CD14-positive monocyte (primary cell): ENCODE data around the gene ROBO3. TPM values are rescaled to one million over a fixed set of nuclear protein-coding genes. Genes with fewer than 3 reads are reported as not detected.

Experiments used
- DNase-seq, 3 donors: peaks; one replicate each; pipeline ENCODE4 v3.0.0-alpha.2; 2011 to 2022
- H2AFZ ChIP-seq: 2 replicates; pipeline ENCODE4 v1.6.0; 2012; ENCODE audit warnings: mild to moderate bottlenecking, low read depth, low read length, inconsistent platforms; ENCODE audit not compliant: insufficient read depth, poor library complexity, severe bottlenecking
- H3K27ac ChIP-seq, 2 donors: 1 replicate in 1 of 2; 2 replicates in 1 of 2; pipeline ENCODE4 v1.5.1; 2012 to 2013; ENCODE audit warnings: low read length in 2 of 2, control low read depth in 1 of 2, inconsistent platforms in 1 of 2, low read depth in 1 of 2, mild to moderate bottlenecking in 1 of 2
- H3K27me3 ChIP-seq, 2 donors: one replicate each; pipeline versions ENCODE4 v1.6.0 to v1.6.1; 2011 to 2013; ENCODE audit warnings: low read length in 2 of 2; ENCODE audit not compliant: control insufficient read depth in 2 of 2, insufficient read depth in 2 of 2
- H3K36me3 ChIP-seq, 2 donors: replicated peaks in 1 of 2; 1 replicate in 1 of 2; 2 replicates in 1 of 2; pipeline versions ENCODE4 v1.5.1 to v1.6.1; 2012 to 2013; ENCODE audit warnings: low read length in 2 of 2, control low read depth in 1 of 2, inconsistent platforms in 1 of 2, mild to moderate bottlenecking in 1 of 2; ENCODE audit not compliant: insufficient read depth in 2 of 2, control insufficient read depth in 1 of 2
- H3K4me1 ChIP-seq, 2 donors: 1 replicate in 1 of 2; 2 replicates in 1 of 2; pipeline versions ENCODE4 v1.5.1 to v1.6.1; 2012 to 2013; ENCODE audit warnings: low read length in 2 of 2, control low read depth in 1 of 2, inconsistent platforms in 1 of 2, mild to moderate bottlenecking in 1 of 2, moderate library complexity in 1 of 2; ENCODE audit not compliant: insufficient read depth in 2 of 2, control insufficient read depth in 1 of 2
- H3K4me2 ChIP-seq: replicated peaks from 2 replicates; pipeline ENCODE3; 2012; ENCODE audit warnings: low read length, moderate library complexity, mild to moderate bottlenecking; ENCODE audit not compliant: poor library complexity, severe bottlenecking; ENCODE audit errors: extremely low read depth
- H3K4me3 ChIP-seq, 3 experiments: fragments of 200-600 bp in 1 of 3; sonication (generic) in 1 of 3; replicated peaks in 1 of 3; 1 replicate in 2 of 3; 2 replicates in 1 of 3; pipeline ENCODE4 v1.5.1; 2011 to 2013; ENCODE audit warnings: low read length in 3 of 3, mild to moderate bottlenecking in 3 of 3, control low read depth in 2 of 3, low read depth in 2 of 3, inconsistent platforms in 1 of 3, moderate library complexity in 1 of 3
- H3K79me2 ChIP-seq: 2 replicates; pipeline ENCODE4 v1.6.0; 2012; ENCODE audit warnings: mild to moderate bottlenecking, control low read depth, inconsistent platforms, low read length, moderate library complexity; ENCODE audit not compliant: insufficient read depth
- H3K9ac ChIP-seq: 2 replicates; pipeline ENCODE4 v1.6.0; 2017; ENCODE audit warnings: low read length, mild to moderate bottlenecking; ENCODE audit not compliant: insufficient read depth, poor library complexity, severe bottlenecking
- H3K9me3 ChIP-seq, 2 donors: replicated peaks in 1 of 2; 1 replicate in 1 of 2; 2 replicates in 1 of 2; pipeline versions ENCODE4 v1.5.1 to v1.6.1; 2012 to 2013; ENCODE audit warnings: low read length in 2 of 2, control low read depth in 1 of 2; ENCODE audit not compliant: control insufficient read depth in 1 of 2, insufficient read depth in 1 of 2
- H4K20me1 ChIP-seq: 2 replicates; pipeline ENCODE4 v1.6.0; 2012; ENCODE audit warnings: mild to moderate bottlenecking, low read length, control low read depth, moderate library complexity; ENCODE audit not compliant: insufficient read depth
- H3K27ac Mint-ChIP-seq, 7 donors: one replicate each; pipeline ENCODE4 v1.8.0; 2020; ENCODE audit warnings: mild to moderate bottlenecking in 7 of 7, mixed read lengths in 7 of 7, moderate library complexity in 6 of 7, inconsistent platforms in 2 of 7
- H3K27me3 Mint-ChIP-seq, 3 donors: one replicate each; pipeline ENCODE4 v1.8.0; 2021 to 2022; ENCODE audit warnings: low read depth in 3 of 3, mild to moderate bottlenecking in 3 of 3, mixed read lengths in 3 of 3, moderate library complexity in 3 of 3, inconsistent platforms in 1 of 3
- H3K36me3 Mint-ChIP-seq, 2 donors: one replicate each; pipeline ENCODE4 v1.8.0; 2020; ENCODE audit warnings: mixed read lengths in 2 of 2, inconsistent platforms in 1 of 2, mild to moderate bottlenecking in 1 of 2
- H3K4me1 Mint-ChIP-seq: one replicate; pipeline ENCODE4 v1.8.0; 2020; ENCODE audit warnings: mild to moderate bottlenecking, mixed read lengths
- H3K4me3 Mint-ChIP-seq, 2 donors: one replicate each; pipeline ENCODE4 v1.8.0; 2020; ENCODE audit warnings: mild to moderate bottlenecking in 2 of 2, mixed read lengths in 2 of 2, moderate library complexity in 1 of 2
- H3K9me3 Mint-ChIP-seq, 7 donors: one replicate each; pipeline ENCODE4 v1.8.0; 2020 to 2022; ENCODE audit warnings: mixed read lengths in 7 of 7, mild to moderate bottlenecking in 6 of 7, moderate library complexity in 6 of 7, inconsistent platforms in 2 of 7
- WGBS: methylation state at CpG from one replicate; pipeline ENCODE4 v1.1.5; 2013; ENCODE audit warnings: missing lambda C conversion rate; ENCODE audit not compliant: insufficient coverage; 5-methylcytosine and 5-hydroxymethylcytosine counted together
- intact Hi-C, 2 donors: fragments of 100-400 bp; cut with micrococcal nuclease; formaldehyde crosslinking; loops; one replicate each; pipeline versions ENCODE4 v1.15.0 to v1.15.1; 2023
- polyA plus RNA-seq, 3 donors: library from polyadenylated mRNA; depleted of rRNA in 1 of 3; unstranded in 2 of 3; stranded (reverse) in 1 of 3; fragments of 300-500 nt in 2 of 3; fragments of >200 nt in 1 of 3; fragmentation: Illumina TruSeq in 2 of 3; gene quantifications; 1 replicate in 2 of 3; 2 replicates in 1 of 3; pipeline ENCODE4 v1.2.3, GENCODE V29; 2012 to 2021
- TF ChIP-seq, protein P1 (sequence below): fragments of 200-600 bp; IDR thresholded peaks from one replicate; pipeline ENCODE4 v1.8.0; 2022; ENCODE audit warnings: antibody characterized with exemption, mild to moderate bottlenecking

The ROBO3 gene
- polyA plus RNA-seq, 3 donors, result 0.39 to 11.6 (median 0.81) TPM

DNA sequence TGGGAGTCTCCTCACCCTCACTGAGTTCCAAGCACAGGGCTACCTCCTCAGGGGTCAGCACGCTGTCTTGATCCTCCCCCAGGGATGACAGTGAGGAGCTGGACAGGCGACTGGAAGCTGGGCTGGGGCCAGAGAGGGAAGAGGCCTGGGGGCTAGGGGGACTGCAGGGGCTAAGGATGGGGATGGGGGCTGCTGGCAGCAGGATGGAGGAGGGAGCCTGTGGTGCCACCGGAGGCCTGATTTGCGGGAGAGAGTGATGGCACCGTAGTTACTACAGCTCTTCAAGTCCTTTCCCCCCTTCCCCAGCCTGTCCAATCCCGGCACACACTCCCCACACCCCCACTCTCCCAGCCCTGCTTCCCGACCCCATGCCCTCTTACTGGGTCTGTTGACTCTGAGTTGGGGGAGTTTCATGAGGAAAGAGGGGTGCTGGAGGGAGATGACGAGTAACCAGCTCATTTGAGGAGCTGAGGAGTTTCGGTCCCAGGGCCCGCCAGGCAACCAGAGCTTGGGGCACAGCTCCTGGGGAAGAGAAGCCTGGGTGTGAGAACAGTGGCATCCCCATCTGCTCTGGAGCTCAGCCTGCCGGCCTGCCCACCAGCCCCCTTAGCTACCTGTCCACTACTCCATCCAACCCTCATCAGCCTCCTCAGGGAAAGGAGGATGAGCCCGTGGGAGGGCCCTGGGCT lies 21.9 kb downstream of the ROBO3 start:
- Mint-ChIP-seq H3K27me3 (peaks cover 0 to 3% (median 0%) of the 10 kb centered on the region in 3 donors), H3K4me3 (no peak overlapping the region), H3K9me3 (no peaks in the 10 kb centered on the region), H3K27ac (no peak overlapping the region), H3K4me1 (peaks cover 13% of the 10 kb centered on the region), H3K36me3 (no peaks in the 10 kb centered on the region)
- H3K4me3 ChIP-seq, result no peak overlapping the region
- no peaks in the 10 kb centered on the region for H3K36me3 ChIP-seq
- H3K9me3 ChIP-seq, result no peaks in the 10 kb centered on the region
- intact Hi-C loops, result no loop called here
- H3K79me2 ChIP-seq, result no peaks in the 10 kb centered on the region
- no peaks in the 10 kb centered on the region for H4K20me1 ChIP-seq
- H3K4me1 ChIP-seq, result peaks cover 6 to 12% of the 10 kb centered on the region in 2 donors
- 100% methylated on average over 3 of the region's 12 CpGs for WGBS
- DNase-seq, result no peak
- no peak overlapping the region for H3K27ac ChIP-seq
- TF ChIP-seq, protein P1, sequence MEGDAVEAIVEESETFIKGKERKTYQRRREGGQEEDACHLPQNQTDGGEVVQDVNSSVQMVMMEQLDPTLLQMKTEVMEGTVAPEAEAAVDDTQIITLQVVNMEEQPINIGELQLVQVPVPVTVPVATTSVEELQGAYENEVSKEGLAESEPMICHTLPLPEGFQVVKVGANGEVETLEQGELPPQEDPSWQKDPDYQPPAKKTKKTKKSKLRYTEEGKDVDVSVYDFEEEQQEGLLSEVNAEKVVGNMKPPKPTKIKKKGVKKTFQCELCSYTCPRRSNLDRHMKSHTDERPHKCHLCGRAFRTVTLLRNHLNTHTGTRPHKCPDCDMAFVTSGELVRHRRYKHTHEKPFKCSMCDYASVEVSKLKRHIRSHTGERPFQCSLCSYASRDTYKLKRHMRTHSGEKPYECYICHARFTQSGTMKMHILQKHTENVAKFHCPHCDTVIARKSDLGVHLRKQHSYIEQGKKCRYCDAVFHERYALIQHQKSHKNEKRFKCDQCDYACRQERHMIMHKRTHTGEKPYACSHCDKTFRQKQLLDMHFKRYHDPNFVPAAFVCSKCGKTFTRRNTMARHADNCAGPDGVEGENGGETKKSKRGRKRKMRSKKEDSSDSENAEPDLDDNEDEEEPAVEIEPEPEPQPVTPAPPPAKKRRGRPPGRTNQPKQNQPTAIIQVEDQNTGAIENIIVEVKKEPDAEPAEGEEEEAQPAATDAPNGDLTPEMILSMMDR, result no peak
- no peak overlapping the region for H3K4me2 ChIP-seq
- no peak overlapping the region for H2AFZ ChIP-seq
- no peak overlapping the region for H3K9ac ChIP-seq
- H3K27me3 ChIP-seq, result no peaks in the 10 kb centered on the region

DNA sequence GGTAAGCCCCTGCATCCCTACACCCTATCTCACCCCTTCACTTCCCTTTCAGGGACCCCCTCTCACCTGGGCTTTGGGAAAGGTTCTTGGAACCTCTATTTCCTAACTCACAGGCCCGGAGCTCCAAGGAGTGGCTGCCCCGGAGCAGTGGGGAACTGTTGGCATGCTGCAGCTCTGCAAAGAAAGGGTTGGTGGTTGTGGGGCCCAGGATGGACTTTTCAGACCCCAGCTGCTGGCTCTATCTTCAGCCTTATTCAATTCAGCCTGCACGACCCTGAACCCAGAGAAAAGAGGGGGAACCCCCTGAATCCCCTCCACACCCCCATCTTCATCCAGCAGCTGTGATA lies 22.4 kb downstream of the ROBO3 start:
- H3K27ac ChIP-seq, result no peak overlapping the region
- Mint-ChIP-seq H3K4me1 (peaks cover 13% of the 10 kb centered on the region), H3K9me3 (no peaks in the 10 kb centered on the region), H3K36me3 (no peaks in the 10 kb centered on the region), H3K27me3 (peaks cover 0 to 3% (median 0%) of the 10 kb centered on the region in 3 donors), H3K27ac (no peak overlapping the region), H3K4me3 (no peak overlapping the region)
- no peaks in the 10 kb centered on the region for H3K36me3 ChIP-seq
- H3K4me3 ChIP-seq, result no peak overlapping the region
- H3K9ac ChIP-seq, result no peak overlapping the region
- no peak for DNase-seq
- H2AFZ ChIP-seq, result no peak overlapping the region
- peaks cover 8 to 12% of the 10 kb centered on the region in 2 donors for H3K4me1 ChIP-seq
- intact Hi-C loops, result no loop called here
- WGBS, result no CpG with 5 or more reads among the region's 3 CpGs
- H3K9me3 ChIP-seq, result no peaks in the 10 kb centered on the region
- H3K79me2 ChIP-seq, result no peaks in the 10 kb centered on the region
- H3K4me2 ChIP-seq, result no peak overlapping the region
- no peaks in the 10 kb centered on the region for H4K20me1 ChIP-seq
- TF ChIP-seq, protein P1, result no peak
- H3K27me3 ChIP-seq, result no peaks in the 10 kb centered on the region
